GM06990 (cell line): ENCODE data around the gene FAM53B.

ENCODE experiments used
- DNase-seq: peaks from one replicate; pipeline ENCODE4 v3.0.0-alpha.2; 2011; ENCODE audit not compliant: insufficient read length; ENCODE audit errors: extremely low read depth
- H3K27me3 ChIP-seq: replicated peaks from 2 replicates; pipeline ENCODE4 v1.6.0; 2011; ENCODE audit warnings: low read length; ENCODE audit not compliant: control insufficient read depth, insufficient read depth
- H3K36me3 ChIP-seq: 2 replicates; pipeline ENCODE4 v1.5.1; 2011; ENCODE audit warnings: low read length; ENCODE audit not compliant: control insufficient read depth, insufficient read depth
- H3K4me3 ChIP-seq: replicated peaks from 2 replicates; pipeline ENCODE4 v1.5.1; 2011; ENCODE audit warnings: low read depth, mild to moderate bottlenecking, control low read depth, low read length
- TF ChIP-seq, protein P1 (sequence below): IDR thresholded peaks from 2 replicates; pipeline ENCODE4 v1.5.1; 2011; ENCODE audit warnings: low read length, control low read depth, mild to moderate bottlenecking, inconsistent platforms; ENCODE audit not compliant: insufficient read depth, poor library complexity, severe bottlenecking

Gene FAM53B

GRCh38 chr10:124586142-124586541 is 158.0 kb downstream of the FAM53B start:
- DNase-seq, result no peak
- Histone ChIP-seq H3K36me3 (no peaks in the 10 kb centered on the region), H3K4me3 (no peak overlapping the region), H3K27me3 (no peaks in the 10 kb centered on the region; the same call in 1 of the 2 replicates)
- TF ChIP-seq, protein P1, sequence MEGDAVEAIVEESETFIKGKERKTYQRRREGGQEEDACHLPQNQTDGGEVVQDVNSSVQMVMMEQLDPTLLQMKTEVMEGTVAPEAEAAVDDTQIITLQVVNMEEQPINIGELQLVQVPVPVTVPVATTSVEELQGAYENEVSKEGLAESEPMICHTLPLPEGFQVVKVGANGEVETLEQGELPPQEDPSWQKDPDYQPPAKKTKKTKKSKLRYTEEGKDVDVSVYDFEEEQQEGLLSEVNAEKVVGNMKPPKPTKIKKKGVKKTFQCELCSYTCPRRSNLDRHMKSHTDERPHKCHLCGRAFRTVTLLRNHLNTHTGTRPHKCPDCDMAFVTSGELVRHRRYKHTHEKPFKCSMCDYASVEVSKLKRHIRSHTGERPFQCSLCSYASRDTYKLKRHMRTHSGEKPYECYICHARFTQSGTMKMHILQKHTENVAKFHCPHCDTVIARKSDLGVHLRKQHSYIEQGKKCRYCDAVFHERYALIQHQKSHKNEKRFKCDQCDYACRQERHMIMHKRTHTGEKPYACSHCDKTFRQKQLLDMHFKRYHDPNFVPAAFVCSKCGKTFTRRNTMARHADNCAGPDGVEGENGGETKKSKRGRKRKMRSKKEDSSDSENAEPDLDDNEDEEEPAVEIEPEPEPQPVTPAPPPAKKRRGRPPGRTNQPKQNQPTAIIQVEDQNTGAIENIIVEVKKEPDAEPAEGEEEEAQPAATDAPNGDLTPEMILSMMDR, result no peak

- Histone ChIP-seq H3K36me3 (no peaks in the 10 kb centered on the region), H3K27me3 (no peaks in the 10 kb centered on the region; the same call in 1 of the 2 replicates), H3K4me3 (no peak overlapping the region)
- TF ChIP-seq, protein P1, result no peak
- DNase-seq, result no peak
Observed at GRCh38 chr10:124579011-124579399, 165.2 kb downstream of the FAM53B start.

GRCh38 chr10:124578231-124579010 is 165.8 kb downstream of the FAM53B start:
- no peak for DNase-seq
- H3K36me3 ChIP-seq, result no peaks in the 10 kb centered on the region
- H3K4me3 ChIP-seq, result no peak overlapping the region
- H3K27me3 ChIP-seq, result no peaks in the 10 kb centered on the region; the same call in 1 of the 2 replicates
- TF ChIP-seq, protein P1, result no peak

GRCh38 chr10:124577651-124578050 is 166.5 kb downstream of the FAM53B start:
- TF ChIP-seq, protein P1, result no peak
- no peak for DNase-seq
- Histone ChIP-seq H3K27me3 (no peaks in the 10 kb centered on the region; the same call in 1 of the 2 replicates), H3K36me3 (no peaks in the 10 kb centered on the region), H3K4me3 (no peak overlapping the region)

DNA sequence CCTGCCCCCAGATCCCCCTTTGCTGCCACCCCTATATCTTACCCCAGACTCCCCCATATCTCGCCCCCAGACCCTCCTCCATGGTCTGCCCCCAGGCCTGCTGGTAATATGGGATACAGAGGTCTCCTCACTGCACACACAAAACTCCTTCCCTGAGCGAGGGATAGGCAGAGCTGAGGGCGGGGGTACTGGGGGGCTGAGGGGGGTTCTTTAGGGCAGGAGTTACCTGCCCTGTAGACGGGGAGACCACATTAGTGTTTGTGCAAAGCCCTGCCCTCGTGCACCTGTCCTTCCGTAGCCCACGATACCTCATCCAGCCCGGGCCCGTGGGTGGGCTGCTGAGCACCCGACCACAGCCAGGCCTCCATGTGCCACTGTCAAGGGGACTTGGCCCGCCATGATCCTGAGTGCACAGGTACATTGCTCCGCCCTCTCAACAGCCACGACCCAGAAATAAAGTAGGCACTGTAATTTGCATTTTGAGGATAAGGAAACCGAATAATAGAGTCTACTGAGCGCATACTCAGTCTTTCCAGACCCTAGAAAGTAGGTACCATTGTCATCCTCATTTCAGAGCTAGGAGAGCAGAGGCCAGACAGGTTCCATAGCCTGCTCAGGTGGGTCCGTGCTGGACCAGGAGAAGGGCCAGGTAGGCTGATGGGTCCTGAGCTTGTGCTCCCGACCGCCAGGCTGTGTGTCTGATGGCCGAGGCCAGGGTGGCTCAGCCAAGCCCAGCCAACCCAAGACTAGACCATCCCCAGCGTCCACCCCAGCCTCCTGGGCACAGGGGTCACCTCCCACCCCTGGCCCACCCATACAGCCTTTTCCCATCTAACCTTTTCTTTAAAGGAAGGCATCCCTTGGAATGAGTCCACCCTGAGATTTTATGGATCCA is 167.4 kb downstream of the FAM53B start:
- TF ChIP-seq, protein P1, result no peak
- H3K27me3 ChIP-seq, result no peaks in the 10 kb centered on the region; the same call in 1 of the 2 replicates
- no peaks in the 10 kb centered on the region for H3K36me3 ChIP-seq
- H3K4me3 ChIP-seq, result no peak overlapping the region
- DNase-seq, result no peak
